B cell (primary cell): ENCODE data around the gene TGFBR2.

Experiments
- CTCF ChIP-seq: fragments of 200-600 bp; IDR thresholded peaks from one replicate; pipeline ENCODE4 v1.8.0; 2022; ENCODE audit warnings: antibody characterized with exemption, mild to moderate bottlenecking
- EZH2 ChIP-seq: IDR thresholded peaks from 2 replicates; pipeline ENCODE4 v1.6.1; 2012; ENCODE audit warnings: borderline replicate concordance, low read depth, mild to moderate bottlenecking, moderate library complexity, low read length; ENCODE audit not compliant: insufficient read depth, poor library complexity, severe bottlenecking

- TF ChIP-seq CTCF (no peak), EZH2 (no peak)
These were observed 598 bp upstream of the TGFBR2 start for GRCh38 chr3:30605706-30606300.
